ENCODE measurements around the gene CCNYL1. TPM values are rescaled to one million over a fixed set of nuclear protein-coding genes. Genes with fewer than 3 reads are reported as not detected.

The CCNYL1 gene
- total RNA-seq, 2 experiments from 2014 or later: 6.1 to 6.3 TPM

- DNase-seq (peak; percentile 27), ATAC-seq (peak; percentile 17)
- ChIA-PET POLR2A (no interaction called here), CTCF (interaction anchor here (1.4 kb wide), 1 partner anchor 23 kb away, joined by 6 read pairs; no protein-coding TSS in a partner anchor)
- H3K27me3 Mint-ChIP-seq (ENCODE audit: low read depth): peaks cover 56% of the 10 kb centered on the region
- H3K4me1 Mint-ChIP-seq (ENCODE audit: low read depth): peaks cover 29% of the 10 kb centered on the region
- H3K27ac Mint-ChIP-seq: no peak overlapping the region
- no peaks in the 10 kb centered on the region for H3K9me3 Mint-ChIP-seq (ENCODE audit: insufficient read depth)
- peak overlapping the region; percentile 78 for H3K4me3 Mint-ChIP-seq
- no peaks in the 10 kb centered on the region for H3K36me3 Mint-ChIP-seq (ENCODE audit: low read depth)
Observed at GRCh38 chr2:207768866-207769596, 57.6 kb downstream of the CCNYL1 start.

- Mint-ChIP-seq H3K4me3 (peak overlapping the region; percentile 78), H3K36me3 (ENCODE audit: low read depth) (no peaks in the 10 kb centered on the region), H3K27me3 (ENCODE audit: low read depth) (peaks cover 42% of the 10 kb centered on the region), H3K9me3 (ENCODE audit: insufficient read depth) (no peaks in the 10 kb centered on the region), H3K27ac (no peak overlapping the region), H3K4me1 (ENCODE audit: low read depth) (peaks cover 29% of the 10 kb centered on the region)
- ChIA-PET POLR2A (no interaction called here), CTCF (interaction anchor here (0.9 to 1.6 kb wide), 6 partner anchors 11 to 289 kb away, joined by 3 to 6 read pairs (median 4); no protein-coding TSS in a partner anchor)
- ATAC-seq (no peak), DNase-seq (no peak)
Observed at GRCh38 chr2:207770602-207771404, 59.4 kb downstream of the CCNYL1 start.

- ChIA-PET CTCF (interaction anchor here (1.2 kb wide), 1 partner anchor 10 kb away, joined by 3 read pairs; no protein-coding TSS in a partner anchor), POLR2A (no interaction called here)
- Mint-ChIP-seq H3K36me3 (ENCODE audit: low read depth) (no peaks in the 10 kb centered on the region), H3K27me3 (ENCODE audit: low read depth) (peaks cover 37% of the 10 kb centered on the region), H3K27ac (no peak overlapping the region), H3K4me1 (ENCODE audit: low read depth) (peaks cover 29% of the 10 kb centered on the region), H3K4me3 (no peak overlapping the region), H3K9me3 (ENCODE audit: insufficient read depth) (no peaks in the 10 kb centered on the region)
- ATAC-seq: no peak
- no peak for DNase-seq
Observed at GRCh38 chr2:207771421-207771820, 60.0 kb downstream of the CCNYL1 start.

GRCh38 chr2:207772081-207772843, 60.8 kb downstream of the CCNYL1 start:
- Mint-ChIP-seq H3K36me3 (ENCODE audit: low read depth) (no peaks in the 10 kb centered on the region), H3K4me3 (no peak overlapping the region), H3K4me1 (ENCODE audit: low read depth) (peaks cover 26% of the 10 kb centered on the region), H3K27ac (no peak overlapping the region), H3K27me3 (ENCODE audit: low read depth) (peaks cover 31% of the 10 kb centered on the region), H3K9me3 (ENCODE audit: insufficient read depth) (no peaks in the 10 kb centered on the region)
- no peak for ATAC-seq
- CTCF ChIA-PET: no interaction called here
- DNase-seq: peak; percentile 52
- POLR2A ChIA-PET: no interaction called here

GRCh38 chr2:207772844-207773205, 61.4 kb downstream of the CCNYL1 start:
- ChIA-PET POLR2A (no interaction called here), CTCF (no interaction called here)
- H3K27me3 Mint-ChIP-seq (ENCODE audit: low read depth): peaks cover 26% of the 10 kb centered on the region
- no peak for ATAC-seq
- no peak overlapping the region for H3K27ac Mint-ChIP-seq
- DNase-seq: no peak
- H3K9me3 Mint-ChIP-seq (ENCODE audit: insufficient read depth): no peaks in the 10 kb centered on the region
- H3K4me3 Mint-ChIP-seq: no peak overlapping the region
- peaks cover 20% of the 10 kb centered on the region for H3K4me1 Mint-ChIP-seq (ENCODE audit: low read depth)
- H3K36me3 Mint-ChIP-seq (ENCODE audit: low read depth): no peaks in the 10 kb centered on the region

GRCh38 chr2:207775473-207775872, 64.0 kb downstream of the CCNYL1 start:
- ChIA-PET POLR2A (no interaction called here), CTCF (no interaction called here)
- ATAC-seq: no peak
- H3K27ac Mint-ChIP-seq: no peak overlapping the region
- H3K9me3 Mint-ChIP-seq (ENCODE audit: insufficient read depth): no peaks in the 10 kb centered on the region
- H3K4me3 Mint-ChIP-seq: no peak overlapping the region
- H3K4me1 Mint-ChIP-seq (ENCODE audit: low read depth): peaks cover 5% of the 10 kb centered on the region
- H3K27me3 Mint-ChIP-seq (ENCODE audit: low read depth): peaks cover 24% of the 10 kb centered on the region
- no peaks in the 10 kb centered on the region for H3K36me3 Mint-ChIP-seq (ENCODE audit: low read depth)
- DNase-seq: no peak

- ATAC-seq: no peak
- no peak for DNase-seq
- POLR2A ChIA-PET: interaction anchor here (0.5 kb wide), 1 partner anchor 348 kb away, joined by 3 read pairs; no protein-coding TSS in a partner anchor
- H3K36me3 Mint-ChIP-seq (ENCODE audit: low read depth): no peaks in the 10 kb centered on the region
- H3K27ac Mint-ChIP-seq: no peak overlapping the region
- CTCF ChIA-PET: no interaction called here
- no peaks in the 10 kb centered on the region for H3K4me1 Mint-ChIP-seq (ENCODE audit: low read depth)
- H3K27me3 Mint-ChIP-seq (ENCODE audit: low read depth): peaks cover 14% of the 10 kb centered on the region
- H3K4me3 Mint-ChIP-seq: no peak overlapping the region
- no peaks in the 10 kb centered on the region for H3K9me3 Mint-ChIP-seq (ENCODE audit: insufficient read depth)
Observed at GRCh38 chr2:207777124-207777523, 65.7 kb downstream of the CCNYL1 start.

- H3K4me3 Mint-ChIP-seq: no peak overlapping the region
- H3K36me3 Mint-ChIP-seq (ENCODE audit: low read depth): no peaks in the 10 kb centered on the region
- CTCF ChIA-PET: interaction anchor here (0.7 kb wide), 1 partner anchor 231 kb away, joined by 3 read pairs; no protein-coding TSS in a partner anchor
- H3K4me1 Mint-ChIP-seq (ENCODE audit: low read depth): no peaks in the 10 kb centered on the region
- no peak overlapping the region for H3K27ac Mint-ChIP-seq
- no peak for DNase-seq
- H3K27me3 Mint-ChIP-seq (ENCODE audit: low read depth): peaks cover 12% of the 10 kb centered on the region
- no peaks in the 10 kb centered on the region for H3K9me3 Mint-ChIP-seq (ENCODE audit: insufficient read depth)
- POLR2A ChIA-PET: no interaction called here
- no peak for ATAC-seq
Observed at GRCh38 chr2:207778298-207778882, 67.0 kb downstream of the CCNYL1 start.

GRCh38 chr2:207779523-207779922, 68.1 kb downstream of the CCNYL1 start:
- ATAC-seq (no peak), DNase-seq (no peak)
- POLR2A ChIA-PET: no interaction called here
- H3K36me3 Mint-ChIP-seq (ENCODE audit: low read depth): no peaks in the 10 kb centered on the region
- H3K9me3 Mint-ChIP-seq (ENCODE audit: insufficient read depth): no peaks in the 10 kb centered on the region
- CTCF ChIA-PET: no interaction called here
- H3K4me1 Mint-ChIP-seq (ENCODE audit: low read depth): no peaks in the 10 kb centered on the region
- peaks cover 10% of the 10 kb centered on the region for H3K27me3 Mint-ChIP-seq (ENCODE audit: low read depth)
- H3K4me3 Mint-ChIP-seq: no peak overlapping the region
- H3K27ac Mint-ChIP-seq: no peak overlapping the region

- peaks cover 10% of the 10 kb centered on the region for H3K27me3 Mint-ChIP-seq (ENCODE audit: low read depth)
- H3K4me3 Mint-ChIP-seq: no peak overlapping the region
- H3K27ac Mint-ChIP-seq: no peak overlapping the region
- CTCF ChIA-PET: no interaction called here
- no peaks in the 10 kb centered on the region for H3K4me1 Mint-ChIP-seq (ENCODE audit: low read depth)
- H3K9me3 Mint-ChIP-seq (ENCODE audit: insufficient read depth): no peaks in the 10 kb centered on the region
- POLR2A ChIA-PET: no interaction called here
- DNase-seq (no peak), ATAC-seq (no peak)
- no peaks in the 10 kb centered on the region for H3K36me3 Mint-ChIP-seq (ENCODE audit: low read depth)
Observed at GRCh38 chr2:207782238-207783030, 71.0 kb downstream of the CCNYL1 start.

- no peak overlapping the region for H3K27ac Mint-ChIP-seq
- POLR2A ChIA-PET: no interaction called here
Observed at GRCh38 chr2:207783514-207783913, 72.1 kb downstream of the CCNYL1 start.

More at GRCh38 chr2:207783514-207783913, 72.1 kb downstream of the CCNYL1 start:
- no peak for DNase-seq
- Mint-ChIP-seq H3K4me3 (no peak overlapping the region), H3K27me3 (ENCODE audit: low read depth) (peaks cover 13% of the 10 kb centered on the region), H3K36me3 (ENCODE audit: low read depth) (no peaks in the 10 kb centered on the region), H3K9me3 (ENCODE audit: insufficient read depth) (no peaks in the 10 kb centered on the region), H3K4me1 (ENCODE audit: low read depth) (no peaks in the 10 kb centered on the region)
- ATAC-seq: no peak
- CTCF ChIA-PET: no interaction called here

Measured in activated CD8-positive, alpha-beta T cell treated with anti-CD3 and anti-CD28 coated beads, Interleukin-2, amount 10 ng/mL, durations not matched to agents 7 days and 5 days (primary cell).